ENCODE measurements around the gene SPC24.
"Not testable (repeated sequence)": the region's sequence is repeated elsewhere in the genome, so short reads cannot be mapped to it uniquely, and the experiment has no call there.

SPC24 gene

GRCh38 chr19:11191273-11191755, 35.7 kb upstream of the SPC24 start:
- no peak for DNase-seq (ENCODE audit: low read depth)
- TF ChIP-seq CTCF (conservative IDR thresholded peaks at IDR 0.05; ENCODE audit: low read depth, low read length): no peak

GRCh38 chr19:11190501-11190900, 34.9 kb upstream of the SPC24 start:
- H3K4me3 ChIP-seq (ENCODE audit: low read length): no peak overlapping the region
- TF ChIP-seq CTCF (conservative IDR thresholded peaks at IDR 0.05; ENCODE audit: low read depth, low read length): no peak
- no peak for DNase-seq (ENCODE audit: low read depth)

More at GRCh38 chr19:11191273-11191755, 35.7 kb upstream of the SPC24 start:
- no peak overlapping the region for H3K4me3 ChIP-seq (ENCODE audit: low read length)

GRCh38 chr19:11187441-11187840, 31.9 kb upstream of the SPC24 start:
- H3K4me3 ChIP-seq (ENCODE audit: low read length): no peak overlapping the region
- no peak for TF ChIP-seq CTCF (conservative IDR thresholded peaks at IDR 0.05; ENCODE audit: low read depth, low read length)
- no peak for DNase-seq (ENCODE audit: low read depth)

- no peak for TF ChIP-seq CTCF (conservative IDR thresholded peaks at IDR 0.05; ENCODE audit: low read depth, low read length)
- no peak overlapping the region for H3K4me3 ChIP-seq (ENCODE audit: low read length)
- DNase-seq (ENCODE audit: low read depth): no peak
Measured at GRCh38 chr19:11182994-11183393, 27.4 kb upstream of the SPC24 start.

- no peak for TF ChIP-seq CTCF (conservative IDR thresholded peaks at IDR 0.05; ENCODE audit: low read depth, low read length)
Measured at GRCh38 chr19:11181488-11181887, 25.9 kb upstream of the SPC24 start.

GRCh38 chr19:11180975-11181374, 25.4 kb upstream of the SPC24 start:
- H3K4me3 ChIP-seq (ENCODE audit: low read length); DNase-seq (ENCODE audit: low read depth): not testable (repeated sequence)

More at GRCh38 chr19:11181488-11181887, 25.9 kb upstream of the SPC24 start:
- no peak overlapping the region for H3K4me3 ChIP-seq (ENCODE audit: low read length)
- no peak for DNase-seq (ENCODE audit: low read depth)

GRCh38 chr19:11180346-11180745, 24.8 kb upstream of the SPC24 start:
- DNase-seq (ENCODE audit: low read depth): no peak
- H3K4me3 ChIP-seq (ENCODE audit: low read length): no peak overlapping the region
- no peak for TF ChIP-seq CTCF (conservative IDR thresholded peaks at IDR 0.05; ENCODE audit: low read depth, low read length)

All from retinal pigment epithelial cell (primary cell).